Measurements from ENCODE around the gene C10orf67. TPM values are rescaled to one million over a fixed set of nuclear protein-coding genes. Genes with fewer than 3 reads are reported as not detected.

Gene C10orf67
- total RNA-seq, 1 experiment from 2014 or later, result not detected

DNA sequence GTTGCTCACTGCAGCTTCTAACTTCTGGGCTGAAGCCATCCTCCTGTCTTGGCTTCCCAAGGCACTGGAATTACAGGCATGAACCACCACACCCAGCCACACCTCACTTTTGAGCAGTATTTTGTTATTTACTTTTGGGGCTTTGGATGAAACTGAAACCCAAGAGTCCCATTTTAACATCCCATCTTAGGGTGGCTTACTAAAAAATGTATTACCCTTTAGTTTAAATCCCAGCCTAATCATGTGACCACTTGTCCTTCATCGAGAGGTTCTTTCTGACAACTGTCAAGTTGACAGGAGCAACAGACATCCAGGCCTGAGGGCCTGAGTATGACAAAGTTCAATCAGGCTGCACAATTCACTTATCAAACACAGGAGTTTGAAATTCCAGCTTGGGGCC, 33.6 kb downstream of the C10orf67 start:
- CTCF ChIA-PET, result interaction anchor here (1.2 kb wide), 1 partner anchor 205 kb away, joined by 3 read pairs; no protein-coding TSS in a partner anchor

More for the DNA sequence above, 33.6 kb downstream of the C10orf67 start:
- ChIA-PET RAD21 (ENCODE audit: low non-redundant PET in 1 of 2, low total read pairs in 2 of 2, uncharacterized antibody in 2 of 2, unreplicated experiment in 2 of 2) (no interaction called here), POLR2A (no interaction called here)
- TF ChIP-seq ZFX (IDR thresholded peaks at IDR 0.05), result no peak
- no peak for TF ChIP-seq CBX3 (IDR thresholded peaks at IDR 0.05; ENCODE audit: low read depth)
- TF ChIP-seq SIN3A (IDR thresholded peaks at IDR 0.05; ENCODE audit: low read depth), result no peak
- no peak for TF ChIP-seq FOSL1 (IDR thresholded peaks at IDR 0.05; ENCODE audit: low read depth)
- TF ChIP-seq POLR2AphosphoS5 (IDR thresholded peaks at IDR 0.05; ENCODE audit: low read depth, low read length), result no peak
- TF ChIP-seq EZH2phosphoT487 (IDR thresholded peaks at IDR 0.05; ENCODE audit: borderline replicate concordance), result no peak
- TF ChIP-seq MAX (IDR thresholded peaks at IDR 0.05), result no peak
- TF ChIP-seq POLR2A (IDR thresholded peaks at IDR 0.05; ENCODE audit: borderline replicate concordance, extremely low read depth, insufficient read depth, insufficient read length), result no peak
- no peak for TF ChIP-seq ZNF274 (IDR thresholded peaks at IDR 0.05; ENCODE audit: low read depth, low read length)
- TF ChIP-seq ELF1 (IDR thresholded peaks at IDR 0.05; ENCODE audit: borderline replicate concordance, low read depth), result no peak
- TF ChIP-seq CEBPB (IDR thresholded peaks at IDR 0.05; ENCODE audit: low read depth), result no peak
- TF ChIP-seq REST (IDR thresholded peaks at IDR 0.05; ENCODE audit: low read depth), result no peak
- TF ChIP-seq EGR1 (IDR thresholded peaks at IDR 0.05; ENCODE audit: low read depth), result no peak
- TF ChIP-seq SP1 (IDR thresholded peaks at IDR 0.05; ENCODE audit: low read depth), result no peak
- no peak for TF ChIP-seq SRF (IDR thresholded peaks at IDR 0.05; ENCODE audit: low read depth)
- H3K4me3 ChIP-seq (replicated peaks in 1 of 2; ENCODE audit: low read depth in 1 of 2, low read length in 2 of 2), result no peak overlapping the region
- no peak overlapping the region for H3K9ac ChIP-seq (ENCODE audit: low read length)
- BruUV-seq (replicated peaks), result no TSS peak
- H4K20me1 ChIP-seq (ENCODE audit: insufficient read depth), result no peaks in the 10 kb centered on the region
- H3K9me2 ChIP-seq (ENCODE audit: insufficient read depth), result no peaks in the 10 kb centered on the region
- intact Hi-C loops (cut with micrococcal nuclease), result loop anchor here (5.0 to 10.0 kb wide), 3 partner anchors 154 to 1204 kb away; no protein-coding TSS in a partner anchor
- ATAC-seq, result no peak
- H3K27me3 ChIP-seq (ENCODE audit: insufficient read depth, low read length), result peaks cover 26% of the 10 kb centered on the region
- H3K4me1 ChIP-seq (ENCODE audit: control insufficient read depth in 1 of 2, insufficient read depth in 2 of 2, low read length in 2 of 2), result no peaks in the 10 kb centered on the region
- no peak overlapping the region for H2AFZ ChIP-seq (ENCODE audit: low read depth, low read length, poor library complexity, severe bottlenecking)
- H3K27ac ChIP-seq (ENCODE audit: low read depth, low read length), result no peak overlapping the region
- H3K4me2 ChIP-seq (ENCODE audit: low read length), result no peak overlapping the region
- no peaks in the 10 kb centered on the region for H3K79me2 ChIP-seq (ENCODE audit: insufficient read depth, low read length)
- DNase-seq (ENCODE audit: low read depth, low spot score), result no peak
- no peaks in the 10 kb centered on the region for H3K36me3 ChIP-seq (ENCODE audit: control insufficient read depth in 1 of 2, insufficient read depth in 2 of 2, low read length in 2 of 2)
- no peaks in the 10 kb centered on the region for H3K9me3 ChIP-seq (ENCODE audit: control insufficient read depth in 1 of 2, insufficient read depth in 1 of 2, low read depth in 1 of 2, low read length in 2 of 2)

Measured in HCT116 (cell line).